MM.1S (cell line): Measurements from ENCODE around the gene KLHDC8A.

Source experiments
- DNase-seq: peaks from one replicate; pipeline ENCODE4 v3.0.0-alpha.2; 2015
- H2AFZ ChIP-seq: fragments of 300-600 bp; sonication (generic); 2 replicates; pipeline ENCODE4 v1.6.0; 2016; ENCODE audit warnings: antibody characterized with exemption, low read length
- H3F3A ChIP-seq: fragments of 300-600 bp; sonication (generic); 2 replicates; pipeline ENCODE4 v1.6.1; 2016; ENCODE audit warnings: mild to moderate bottlenecking, antibody characterized with exemption, low read length, moderate library complexity, mixed read lengths; ENCODE audit not compliant: insufficient read depth
- H3K27ac ChIP-seq: fragments of 300-600 bp; sonication (generic); 2 replicates; pipeline ENCODE4 v1.5.1; 2016; ENCODE audit warnings: mild to moderate bottlenecking, low read length
- H3K27me3 ChIP-seq: fragments of 300-600 bp; sonication (generic); replicated peaks from 2 replicates; pipeline ENCODE4 v1.6.0; 2016; ENCODE audit warnings: low read length; ENCODE audit not compliant: insufficient read depth
- H3K36me3 ChIP-seq: fragments of 300-600 bp; sonication (generic); replicated peaks from 2 replicates; pipeline ENCODE4 v1.6.1; 2016; ENCODE audit warnings: mild to moderate bottlenecking, low read length, mixed read lengths; ENCODE audit not compliant: insufficient read depth
- H3K4me1 ChIP-seq: fragments of 300-600 bp; sonication (generic); 2 replicates; pipeline ENCODE4 v1.6.1; 2016; ENCODE audit warnings: low read length, mixed read lengths
- H3K4me2 ChIP-seq: fragments of 300-600 bp; sonication (generic); 2 replicates; pipeline ENCODE4 v1.6.0; 2016; ENCODE audit warnings: low read depth, low read length
- H3K4me3 ChIP-seq: fragments of 300-600 bp; sonication (generic); 2 replicates; pipeline ENCODE4 v1.5.1; 2016; ENCODE audit warnings: low read length, mixed read lengths
- H3K79me2 ChIP-seq: fragments of 300-600 bp; sonication (generic); 2 replicates; pipeline ENCODE4 v1.6.1; 2016; ENCODE audit warnings: mixed run types, low read length, mixed read lengths
- H3K9ac ChIP-seq: fragments of 300-600 bp; sonication (generic); 2 replicates; pipeline ENCODE4 v1.6.1; 2016; ENCODE audit warnings: low read length, mixed read lengths
- H3K9me2 ChIP-seq: fragments of 300-600 bp; sonication (generic); replicated peaks from 2 replicates; pipeline ENCODE4 v1.6.1; 2016; ENCODE audit warnings: mild to moderate bottlenecking, low read length, mixed read lengths; ENCODE audit not compliant: insufficient read depth
- H3K9me3 ChIP-seq: fragments of 300-600 bp; sonication (generic); replicated peaks from 2 replicates; pipeline ENCODE4 v1.6.1; 2016; ENCODE audit warnings: mild to moderate bottlenecking, low read length, mixed read lengths; ENCODE audit not compliant: insufficient read depth
- H4K20me1 ChIP-seq: fragments of 300-600 bp; sonication (generic); 2 replicates; pipeline ENCODE4 v1.6.1; 2016; ENCODE audit warnings: mild to moderate bottlenecking, low read length, moderate library complexity, mixed read lengths; ENCODE audit not compliant: insufficient read depth
- EZH2 ChIP-seq: fragments of 300-600 bp; sonication (generic); optimal IDR thresholded peaks from 2 replicates; pipeline ENCODE3; 2017; ENCODE audit warnings: low read depth, mild to moderate bottlenecking, antibody characterized with exemption, low read length, mixed read lengths
- EZH2phosphoT487 ChIP-seq: fragments of 300-600 bp; sonication (generic); IDR thresholded peaks from 2 replicates; pipeline ENCODE4 v1.6.1; 2018; ENCODE audit warnings: antibody characterized with exemption, low read length
- TF ChIP-seq, protein P1 (sequence below): fragments of 300-600 bp; sonication (generic); IDR thresholded peaks from 2 replicates; pipeline ENCODE4 v1.5.1; 2016; ENCODE audit warnings: antibody characterized with exemption, low read length, mixed read lengths

KLHDC8A gene

DNA sequence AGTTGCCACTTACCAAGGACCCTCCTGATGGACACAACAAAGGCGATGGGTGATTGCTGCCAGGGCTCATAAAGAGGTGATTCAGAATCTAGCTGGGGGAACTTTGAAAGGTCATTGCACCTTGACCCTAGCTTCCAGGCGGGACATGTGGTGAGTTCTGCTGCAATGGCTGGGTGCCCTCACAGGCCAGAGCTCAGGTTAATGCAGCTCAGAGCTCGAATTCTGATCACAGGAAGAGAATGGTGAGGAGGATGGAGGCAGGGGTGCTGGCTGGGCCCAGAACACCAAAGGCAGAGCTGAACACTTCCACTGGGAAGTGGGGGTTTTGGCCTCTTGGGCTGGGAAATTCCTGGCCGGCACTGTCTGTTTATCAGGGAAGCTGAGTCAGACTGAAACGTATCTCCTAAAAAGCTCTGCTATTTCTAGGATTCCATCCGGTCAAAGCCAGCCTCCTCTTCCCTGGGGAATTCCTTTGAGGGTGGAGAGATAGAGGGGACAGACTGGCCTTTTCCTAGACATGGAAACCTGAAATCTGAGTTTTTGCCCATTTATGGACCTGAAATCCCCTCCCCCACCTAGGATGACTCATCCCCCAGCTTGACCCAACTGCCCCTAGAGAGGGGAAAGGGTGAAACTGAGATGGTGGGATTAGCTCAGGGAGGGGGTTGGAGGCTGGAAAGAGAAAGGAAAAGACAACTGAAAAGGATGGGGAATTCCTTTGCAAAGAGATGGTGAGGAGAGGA is 62.4 kb downstream of the KLHDC8A start:
- Histone ChIP-seq H3K4me1 (peaks cover 7% of the 10 kb centered on the region), H3K4me2 (no peak overlapping the region), H3K9me3 (no peaks in the 10 kb centered on the region), H3K27me3 (no peaks in the 10 kb centered on the region), H3K9me2 (no peaks in the 10 kb centered on the region), H2AFZ (no peak overlapping the region), H3K4me3 (no peak overlapping the region), H3K27ac (no peak overlapping the region), H3K36me3 (no peaks in the 10 kb centered on the region), H4K20me1 (no peaks in the 10 kb centered on the region), H3F3A (no peaks in the 10 kb centered on the region), H3K9ac (no peak overlapping the region), H3K79me2 (no peaks in the 10 kb centered on the region)
- TF ChIP-seq, protein P1, sequence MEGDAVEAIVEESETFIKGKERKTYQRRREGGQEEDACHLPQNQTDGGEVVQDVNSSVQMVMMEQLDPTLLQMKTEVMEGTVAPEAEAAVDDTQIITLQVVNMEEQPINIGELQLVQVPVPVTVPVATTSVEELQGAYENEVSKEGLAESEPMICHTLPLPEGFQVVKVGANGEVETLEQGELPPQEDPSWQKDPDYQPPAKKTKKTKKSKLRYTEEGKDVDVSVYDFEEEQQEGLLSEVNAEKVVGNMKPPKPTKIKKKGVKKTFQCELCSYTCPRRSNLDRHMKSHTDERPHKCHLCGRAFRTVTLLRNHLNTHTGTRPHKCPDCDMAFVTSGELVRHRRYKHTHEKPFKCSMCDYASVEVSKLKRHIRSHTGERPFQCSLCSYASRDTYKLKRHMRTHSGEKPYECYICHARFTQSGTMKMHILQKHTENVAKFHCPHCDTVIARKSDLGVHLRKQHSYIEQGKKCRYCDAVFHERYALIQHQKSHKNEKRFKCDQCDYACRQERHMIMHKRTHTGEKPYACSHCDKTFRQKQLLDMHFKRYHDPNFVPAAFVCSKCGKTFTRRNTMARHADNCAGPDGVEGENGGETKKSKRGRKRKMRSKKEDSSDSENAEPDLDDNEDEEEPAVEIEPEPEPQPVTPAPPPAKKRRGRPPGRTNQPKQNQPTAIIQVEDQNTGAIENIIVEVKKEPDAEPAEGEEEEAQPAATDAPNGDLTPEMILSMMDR: no peak
- TF ChIP-seq EZH2phosphoT487 (no peak), EZH2 (no peak)
- no peak for DNase-seq

DNA sequence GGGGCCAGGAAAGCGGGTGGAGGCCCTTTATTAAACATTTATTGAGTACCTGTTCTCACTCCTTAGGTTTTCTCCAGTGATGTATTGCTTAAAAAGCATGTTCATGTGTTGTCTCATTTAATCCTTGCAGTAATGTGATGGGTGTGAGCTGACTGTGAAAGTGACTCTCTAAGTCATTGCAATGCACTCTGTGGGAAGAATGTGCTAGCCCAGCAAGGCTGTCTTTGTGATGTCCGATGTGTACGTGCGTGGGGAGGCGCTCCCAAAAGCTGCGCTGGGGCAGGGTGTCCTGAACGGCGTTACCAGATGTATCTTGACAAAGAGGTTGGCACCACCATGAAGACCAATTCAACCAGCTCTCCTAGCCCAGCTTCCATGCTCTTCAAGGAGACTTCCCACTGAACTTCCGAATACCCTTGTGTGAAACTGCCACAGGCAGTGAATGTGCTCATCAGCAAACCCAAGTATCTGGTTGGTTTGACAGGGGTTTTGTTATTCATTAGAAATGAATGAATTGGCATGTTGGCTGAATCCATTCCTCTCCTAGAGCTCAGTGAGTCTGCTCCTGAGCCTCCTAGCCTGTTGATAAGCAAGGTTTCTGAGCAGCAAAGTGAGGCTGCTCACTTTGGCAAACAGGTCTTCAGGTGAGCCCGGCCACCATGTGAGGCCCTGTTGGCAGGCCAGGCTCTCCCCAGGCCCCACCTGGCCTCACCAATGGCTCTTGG is 63.2 kb downstream of the KLHDC8A start:
- H3K9me3 ChIP-seq: no peaks in the 10 kb centered on the region
- no peaks in the 10 kb centered on the region for H3K79me2 ChIP-seq
- H3K9ac ChIP-seq: no peak overlapping the region
- H3K27ac ChIP-seq: no peak overlapping the region
- DNase-seq: no peak
- no peak overlapping the region for H3K4me2 ChIP-seq
- H2AFZ ChIP-seq: no peak overlapping the region
- H3F3A ChIP-seq: peaks cover 1% of the 10 kb centered on the region; the same call in 1 of the 2 replicates
- peaks cover 15% of the 10 kb centered on the region for H3K4me1 ChIP-seq
- H3K27me3 ChIP-seq: no peaks in the 10 kb centered on the region
- no peak for TF ChIP-seq EZH2
- no peak for TF ChIP-seq EZH2phosphoT487
- TF ChIP-seq, protein P1: no peak
- no peaks in the 10 kb centered on the region for H3K36me3 ChIP-seq
- H3K9me2 ChIP-seq: no peaks in the 10 kb centered on the region
- no peak overlapping the region for H3K4me3 ChIP-seq
- H4K20me1 ChIP-seq: no peaks in the 10 kb centered on the region

DNA sequence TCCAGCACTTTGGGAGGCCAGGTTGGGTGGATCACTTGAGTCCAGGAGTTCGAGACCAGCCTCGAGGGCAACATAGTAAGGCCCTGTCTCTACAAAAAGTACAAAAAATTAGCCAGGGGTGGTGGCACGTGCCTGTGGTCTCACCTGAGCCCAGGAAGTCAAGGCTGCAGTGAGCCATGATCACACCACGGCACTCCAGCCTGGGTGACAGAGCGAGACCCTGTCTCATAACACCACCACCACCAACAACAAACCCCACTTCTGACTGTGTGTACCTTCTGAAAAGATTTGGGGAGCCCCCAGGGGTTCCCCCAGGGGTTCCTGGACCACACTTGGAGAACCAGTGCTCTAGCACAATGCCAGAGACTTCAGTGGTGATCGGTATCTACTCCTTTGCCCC is 65.1 kb downstream of the KLHDC8A start:
- H2AFZ ChIP-seq: no peak overlapping the region
- H3K4me2 ChIP-seq: no peak overlapping the region
- no peaks in the 10 kb centered on the region for H3K9me3 ChIP-seq
- no peak overlapping the region for H3K4me3 ChIP-seq
- H3K27me3 ChIP-seq: no peaks in the 10 kb centered on the region
- DNase-seq: no peak
- H3K27ac ChIP-seq: no peak overlapping the region
- no peak overlapping the region for H3K9ac ChIP-seq
- TF ChIP-seq EZH2: no peak
- TF ChIP-seq, protein P1: no peak
- TF ChIP-seq EZH2phosphoT487: no peak
- no peaks in the 10 kb centered on the region for H4K20me1 ChIP-seq
- H3K4me1 ChIP-seq: peaks cover 31% of the 10 kb centered on the region
- no peaks in the 10 kb centered on the region for H3K79me2 ChIP-seq
- no peaks in the 10 kb centered on the region for H3K9me2 ChIP-seq
- H3F3A ChIP-seq: peaks cover 20% of the 10 kb centered on the region
- H3K36me3 ChIP-seq: no peaks in the 10 kb centered on the region
